Thoracic aorta (tissue), 2 donors: ENCODE data around the gene POLN. TPM values are rescaled to one million over a fixed set of nuclear protein-coding genes. Genes with fewer than 3 reads are reported as not detected.

Source experiments
- ATAC-seq: fragments of 150-250 bp; one replicate; pipeline ENCODE4 v1.8.0; 2017; ENCODE audit warnings: low read depth; ENCODE audit not compliant: insufficient number of reproducible peaks, low FRiP score
- DNase-seq: peaks from one replicate; pipeline ENCODE4 v3.0.0-alpha.2; 2020; ENCODE audit warnings: low spot score
- H3K27ac ChIP-seq, 2 donors: fragments of 200-600 bp; sonication (generic); 1 replicate in 1 of 2; 2 replicates in 1 of 2; pipeline ENCODE4 v1.5.1; 2016; ENCODE audit warnings: mild to moderate bottlenecking in 2 of 2, moderate library complexity in 2 of 2
- H3K27me3 ChIP-seq: fragments of 200-600 bp; sonication (generic); replicated peaks from 2 replicates; pipeline ENCODE4 v1.6.0; 2016; ENCODE audit warnings: mild to moderate bottlenecking; ENCODE audit not compliant: insufficient read depth
- H3K36me3 ChIP-seq: fragments of 200-600 bp; sonication (generic); one replicate; pipeline ENCODE4 v1.5.1; 2016
- H3K4me1 ChIP-seq, 2 donors: fragments of 200-600 bp; sonication (generic); 1 replicate in 1 of 2; 2 replicates in 1 of 2; pipeline versions ENCODE4 v1.5.1 to v1.6.0; 2016; ENCODE audit warnings: low read depth in 2 of 2, mild to moderate bottlenecking in 1 of 2; ENCODE audit not compliant: control insufficient read depth in 1 of 2
- H3K4me3 ChIP-seq: fragments of 200-600 bp; sonication (generic); 2 replicates; pipeline ENCODE4 v1.5.1; 2016; ENCODE audit warnings: mild to moderate bottlenecking
- H3K9me3 ChIP-seq: fragments of 200-600 bp; sonication (generic); 2 replicates; pipeline ENCODE4 v1.5.1; 2016
- total RNA-seq, 2 donors: library from RNA; depleted of rRNA; stranded (reverse); fragments of >200 nt; gene quantifications; one replicate each; pipeline versions ENCODE4 v1.1.0 to v1.2.3, GENCODE V29; 2016
- TF ChIP-seq, protein P1 (sequence below): fragments of 200-600 bp; sonication (generic); IDR thresholded peaks from one replicate; pipeline ENCODE4 v1.5.1; 2019; ENCODE audit warnings: antibody characterized with exemption

Gene POLN
- total RNA-seq, 2 donors from 2014 or later: 3.2 to 3.5 TPM

- DNase-seq: no peak
Observed at GRCh38 chr4:2073808-2074481, 168.0 kb downstream of the POLN start.

GRCh38 chr4:2072971-2073807 lies 168.7 kb downstream of the POLN start:
- H3K36me3 ChIP-seq: no peaks in the 10 kb centered on the region
- ATAC-seq: no peak
- no peaks in the 10 kb centered on the region for H3K4me1 ChIP-seq
- TF ChIP-seq, protein P1, sequence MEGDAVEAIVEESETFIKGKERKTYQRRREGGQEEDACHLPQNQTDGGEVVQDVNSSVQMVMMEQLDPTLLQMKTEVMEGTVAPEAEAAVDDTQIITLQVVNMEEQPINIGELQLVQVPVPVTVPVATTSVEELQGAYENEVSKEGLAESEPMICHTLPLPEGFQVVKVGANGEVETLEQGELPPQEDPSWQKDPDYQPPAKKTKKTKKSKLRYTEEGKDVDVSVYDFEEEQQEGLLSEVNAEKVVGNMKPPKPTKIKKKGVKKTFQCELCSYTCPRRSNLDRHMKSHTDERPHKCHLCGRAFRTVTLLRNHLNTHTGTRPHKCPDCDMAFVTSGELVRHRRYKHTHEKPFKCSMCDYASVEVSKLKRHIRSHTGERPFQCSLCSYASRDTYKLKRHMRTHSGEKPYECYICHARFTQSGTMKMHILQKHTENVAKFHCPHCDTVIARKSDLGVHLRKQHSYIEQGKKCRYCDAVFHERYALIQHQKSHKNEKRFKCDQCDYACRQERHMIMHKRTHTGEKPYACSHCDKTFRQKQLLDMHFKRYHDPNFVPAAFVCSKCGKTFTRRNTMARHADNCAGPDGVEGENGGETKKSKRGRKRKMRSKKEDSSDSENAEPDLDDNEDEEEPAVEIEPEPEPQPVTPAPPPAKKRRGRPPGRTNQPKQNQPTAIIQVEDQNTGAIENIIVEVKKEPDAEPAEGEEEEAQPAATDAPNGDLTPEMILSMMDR: no peak
- no peak for DNase-seq
- no peaks in the 10 kb centered on the region for H3K9me3 ChIP-seq
- H3K27ac ChIP-seq: no peak overlapping the region
- H3K27me3 ChIP-seq: no peaks in the 10 kb centered on the region
- no peak overlapping the region for H3K4me3 ChIP-seq

More at GRCh38 chr4:2073808-2074481, 168.0 kb downstream of the POLN start:
- TF ChIP-seq, protein P1: no peak
- ATAC-seq: no peak
- Histone ChIP-seq H3K36me3 (no peaks in the 10 kb centered on the region), H3K27me3 (no peaks in the 10 kb centered on the region), H3K9me3 (no peaks in the 10 kb centered on the region), H3K4me3 (no peak overlapping the region), H3K27ac (no peak overlapping the region), H3K4me1 (no peaks in the 10 kb centered on the region)

DNA sequence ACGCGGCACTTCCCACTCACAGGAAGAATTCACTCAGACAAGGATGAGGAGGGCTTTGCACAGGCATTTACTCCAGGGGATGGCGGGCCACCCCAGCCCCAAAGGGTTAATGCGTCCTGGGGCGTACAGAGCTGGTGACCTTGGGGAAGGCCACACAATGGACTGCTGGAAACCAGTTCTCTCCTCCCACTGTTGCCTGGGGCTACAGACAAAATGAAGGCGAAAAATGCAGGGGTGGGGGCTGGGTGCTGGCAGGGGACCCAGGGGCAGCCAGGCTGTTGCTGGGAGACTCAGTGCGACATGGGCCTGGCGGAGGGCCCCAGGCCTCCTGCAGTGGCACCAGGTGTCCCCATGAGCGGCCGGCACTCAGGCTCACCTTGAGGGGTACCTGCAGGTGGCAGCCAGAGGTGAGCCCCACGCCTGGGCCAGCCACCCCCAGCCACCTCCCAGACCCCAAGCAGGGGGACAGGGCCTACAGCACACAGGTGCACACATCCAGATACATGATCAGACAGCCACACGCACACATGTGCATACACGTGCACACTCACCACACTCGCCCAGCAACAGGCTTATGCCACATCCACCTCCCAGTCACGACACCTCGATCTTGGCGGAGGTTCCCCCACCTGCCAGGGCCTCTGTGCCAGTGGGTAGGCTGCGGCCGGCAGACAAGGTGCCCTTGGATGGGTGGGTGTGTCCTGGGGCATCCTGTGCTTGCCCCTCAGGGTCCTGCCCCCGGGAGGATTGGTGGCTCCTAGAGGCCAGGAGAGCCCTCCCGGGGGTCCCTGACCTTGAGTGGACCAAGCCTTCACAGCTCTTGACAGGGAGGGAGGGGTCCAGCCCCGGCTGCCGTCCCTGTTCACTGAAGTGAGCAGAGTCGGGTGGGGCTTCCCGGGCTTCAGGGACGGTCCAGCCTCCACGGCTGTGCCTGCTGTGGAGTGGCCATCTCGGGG lies 169.7 kb downstream of the POLN start:
- ATAC-seq (no peak), DNase-seq (no peak)
- Histone ChIP-seq H3K4me3 (no peak overlapping the region), H3K27me3 (no peaks in the 10 kb centered on the region), H3K36me3 (no peaks in the 10 kb centered on the region), H3K27ac (no peak overlapping the region), H3K4me1 (no peaks in the 10 kb centered on the region), H3K9me3 (no peaks in the 10 kb centered on the region)
- TF ChIP-seq, protein P1: no peak

DNA sequence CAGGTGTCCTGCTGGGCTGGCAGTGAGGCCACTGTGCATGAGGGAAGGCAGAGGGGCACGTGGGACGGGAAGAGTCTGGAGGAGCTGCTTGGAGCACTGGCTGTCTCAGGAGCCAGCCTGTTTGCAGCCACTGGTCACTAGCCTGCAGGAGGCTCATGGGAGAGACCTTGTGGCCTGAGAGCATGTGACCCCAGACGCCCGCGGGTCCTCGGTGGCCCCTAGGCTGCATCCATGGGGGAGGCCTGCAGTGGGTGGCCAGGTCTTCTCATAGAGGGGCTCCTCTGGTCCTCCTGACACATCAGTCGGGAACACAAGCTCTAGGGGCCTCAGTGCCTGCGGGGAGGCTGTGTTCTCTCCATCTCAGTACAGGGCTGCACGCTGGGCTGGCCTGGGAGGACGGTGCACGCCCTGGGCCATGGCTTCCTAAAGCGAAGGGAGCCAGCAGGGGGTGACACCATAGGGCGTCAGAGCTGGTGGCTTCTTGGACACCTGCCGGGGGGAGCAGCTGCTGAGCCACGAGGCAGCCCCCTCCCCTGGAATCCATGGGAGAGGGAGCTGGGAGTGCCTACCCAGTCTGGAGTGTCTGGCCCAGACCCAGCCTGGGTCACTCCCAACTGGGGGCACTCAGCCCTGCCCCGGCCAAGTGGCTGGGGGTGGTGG lies 170.5 kb downstream of the POLN start:
- TF ChIP-seq, protein P1: no peak
- Histone ChIP-seq H3K4me1 (no peaks in the 10 kb centered on the region), H3K27ac (no peak overlapping the region), H3K36me3 (no peaks in the 10 kb centered on the region), H3K4me3 (no peak overlapping the region), H3K27me3 (no peaks in the 10 kb centered on the region), H3K9me3 (no peaks in the 10 kb centered on the region)
- DNase-seq (no peak), ATAC-seq (no peak)
